H1 (cell line): ENCODE measurements around the gene NT5E. TPM values are rescaled to one million over a fixed set of nuclear protein-coding genes. Genes with fewer than 3 reads are reported as not detected.

Source experiments
- BACH1 ChIP-seq: IDR thresholded peaks from 2 replicates; pipeline ENCODE4 v1.6.1; 2012; ENCODE audit warnings: low read length, improper control_type of control experiment
- BCL11A ChIP-seq, 2 experiments: IDR thresholded peaks; one replicate each; pipeline ENCODE4 v1.6.1; 2011; ENCODE audit warnings: low read depth in 2 of 2, low read length in 2 of 2, mild to moderate bottlenecking in 2 of 2
- BRCA1 ChIP-seq: IDR thresholded peaks from 2 replicates; pipeline ENCODE4 v1.6.1; 2012; ENCODE audit warnings: low read depth, low read length, improper control_type of control experiment
- CEBPB ChIP-seq: IDR thresholded peaks from 2 replicates; pipeline ENCODE4 v1.6.1; 2012; ENCODE audit warnings: low read depth, low read length
- CHD1 ChIP-seq: IDR thresholded peaks from 2 replicates; pipeline ENCODE4 v1.6.1; 2012; ENCODE audit warnings: low read depth, low read length, improper control_type of control experiment
- EP300 ChIP-seq, 2 experiments: IDR thresholded peaks; 1 replicate in 1 of 2; 2 replicates in 1 of 2; pipeline ENCODE4 v1.6.1; 2011 to 2012; ENCODE audit warnings: low read depth in 2 of 2, low read length in 2 of 2, mild to moderate bottlenecking in 2 of 2, borderline replicate concordance in 1 of 2, inconsistent platforms in 1 of 2, moderate library complexity in 1 of 2
- FOSL1 ChIP-seq: IDR thresholded peaks from 2 replicates; pipeline ENCODE4 v1.6.1; 2011; ENCODE audit warnings: mild to moderate bottlenecking, low read depth, low read length, moderate library complexity; ENCODE audit not compliant: insufficient read depth
- GTF2F1 ChIP-seq: IDR thresholded peaks from 2 replicates; pipeline ENCODE4 v1.6.1; 2012; ENCODE audit warnings: low read depth, low read length, improper control_type of control experiment, borderline replicate concordance
- HDAC2 ChIP-seq, 2 experiments: fragments of 300-600 bp in 1 of 2; sonication (generic) in 1 of 2; IDR thresholded peaks; 2 replicates each; pipeline ENCODE4 v1.6.1; 2011 to 2012; ENCODE audit warnings: low read depth in 2 of 2, low read length in 2 of 2, mild to moderate bottlenecking in 2 of 2, moderate library complexity in 2 of 2, borderline replicate concordance in 1 of 2, inconsistent platforms in 1 of 2
- HDAC6 ChIP-seq: IDR thresholded peaks from one replicate; pipeline ENCODE4 v1.7.1; 2012; ENCODE audit warnings: low read depth, mild to moderate bottlenecking, inconsistent platforms, low read length, moderate library complexity
- JUN ChIP-seq: IDR thresholded peaks from 2 replicates; pipeline ENCODE4 v1.6.1; 2011; ENCODE audit warnings: low read depth, mild to moderate bottlenecking, improper control_type of control experiment, low read length
- JUND ChIP-seq: IDR thresholded peaks from 2 replicates; pipeline ENCODE4 v1.6.1; 2011; ENCODE audit warnings: mild to moderate bottlenecking, improper control_type of control experiment, low read length
- KDM4A ChIP-seq: IDR thresholded peaks from one replicate; pipeline ENCODE4 v1.7.1; 2012; ENCODE audit warnings: low read depth, mild to moderate bottlenecking, moderate library complexity, low read length, inconsistent platforms; ENCODE audit not compliant: severe bottlenecking
- MAFK ChIP-seq: IDR thresholded peaks from 2 replicates; pipeline ENCODE4 v1.6.1; 2012; ENCODE audit warnings: low read depth, mild to moderate bottlenecking, improper control_type of control experiment, low read length
- PHF8 ChIP-seq: fragments of 200-600 bp; sonication (generic); conservative IDR thresholded peaks from 2 replicates; pipeline ENCODE4 v1.7.1; 2012; ENCODE audit warnings: low read depth, mild to moderate bottlenecking, inconsistent platforms, low read length, moderate library complexity
- POLR2A ChIP-seq, 2 experiments: IDR thresholded peaks; 1 replicate in 1 of 2; 2 replicates in 1 of 2; pipeline ENCODE4 v1.6.1; 2011; ENCODE audit warnings: low read depth in 2 of 2, low read length in 2 of 2, mild to moderate bottlenecking in 2 of 2; ENCODE audit errors: control extremely low read depth in 1 of 2
- SAP30 ChIP-seq: fragments of 300-600 bp; sonication (generic); IDR thresholded peaks from 2 replicates; pipeline ENCODE4 v1.7.1; 2012; ENCODE audit warnings: low read length, moderate library complexity, mild to moderate bottlenecking, inconsistent platforms; ENCODE audit not compliant: insufficient read depth, insufficient replicate concordance
- SIN3A ChIP-seq, 2 experiments: IDR thresholded peaks in 1 of 2; conservative IDR thresholded peaks in 1 of 2; 2 replicates each; pipeline ENCODE4 v1.6.1; 2011 to 2012; ENCODE audit warnings: low read length in 2 of 2, improper control_type of control experiment in 1 of 2, low read depth in 1 of 2, mild to moderate bottlenecking in 1 of 2
- SIX5 ChIP-seq: IDR thresholded peaks from 2 replicates; pipeline ENCODE4 v1.6.1; 2011; ENCODE audit warnings: mild to moderate bottlenecking, low read depth, low read length
- SP1 ChIP-seq: IDR thresholded peaks from 2 replicates; pipeline ENCODE4 v1.6.1; 2011; ENCODE audit warnings: low read depth, low read length
- SUZ12 ChIP-seq: fragments of 200-600 bp; sonication (generic); IDR thresholded peaks from 2 replicates; pipeline ENCODE4 v1.6.1; 2012; ENCODE audit warnings: mild to moderate bottlenecking, inconsistent platforms, low read length, moderate library complexity, mixed read lengths
- TAF1 ChIP-seq: IDR thresholded peaks from 2 replicates; pipeline ENCODE4 v1.6.1; 2011; ENCODE audit warnings: mild to moderate bottlenecking, low read depth, low read length
- TBP ChIP-seq: IDR thresholded peaks from 2 replicates; pipeline ENCODE4 v1.6.1; 2011; ENCODE audit warnings: low read depth, low read length, improper control_type of control experiment
- ZNF274 ChIP-seq: IDR thresholded peaks from 2 replicates; pipeline ENCODE4 v1.7.0; 2012; ENCODE audit warnings: low read length, borderline replicate concordance; ENCODE audit errors: extremely low read depth
- polyA plus RNA-seq, 7 experiments: library from polyadenylated mRNA; depleted of rRNA in 3 of 7; stranded (reverse) in 5 of 7; unstranded in 2 of 7; fragments of >200 nt in 5 of 7; fragments of 200-250 nt in 2 of 7; gene quantifications; 1 replicate in 5 of 7; 2 replicates in 1 of 7; 4 replicates in 1 of 7; pipeline versions ENCODE4 v1.2.1 to v1.2.3, GENCODE V29; 2011 to 2013; ENCODE audit warnings: missing spikeins in 2 of 7, mixed read lengths in 2 of 7
- total RNA-seq: library from RNA; stranded (reverse); fragmentation: NEBNext Ultra II Directional; extraction: Animal tissue kit (Norgen Biotek cat#: 25700); gene quantifications from 2 replicates; pipeline ENCODE4 v1.2.1, GENCODE V29; 2021

The NT5E gene
- total and polyA plus RNA-seq, 2 of the 8 experiments (the other 6 are each of a cell fraction or from before 2014, with no cell fraction given): 0.74 to 1.5 TPM

GRCh38 chr6:85449818-85450759, at the start of gene NT5E (continued):
- no peak for TF ChIP-seq EP300 (IDR thresholded peaks at IDR 0.05; ENCODE audit: borderline replicate concordance in 1 of 2, low read depth in 2 of 2, low read length in 2 of 2)
- no peak for TF ChIP-seq GTF2F1
- TF ChIP-seq HDAC2 (IDR thresholded peaks at IDR 0.05; ENCODE audit: borderline replicate concordance in 1 of 2, low read depth in 2 of 2, low read length in 2 of 2): 0 out of 4 replicates have a peak, but pooled peaks of 1 of the 2 experiments have one; percentile 58
- no peak for TF ChIP-seq CHD1
- TF ChIP-seq BACH1: no peak
- 0 out of 4 replicates have a peak, but pooled peaks of 1 of the 2 experiments have one; percentile 19 for TF ChIP-seq SIN3A (conservative IDR thresholded peaks at IDR 0.05 in 1 of 2, IDR thresholded peaks at IDR 0.05 in 1 of 2; ENCODE audit: low read depth in 1 of 2, low read length in 2 of 2)
- TF ChIP-seq TBP: no peak; the same call in 1 of the 2 replicates
- TF ChIP-seq POLR2A (IDR thresholded peaks at IDR 0.05; ENCODE audit: control extremely low read depth in 1 of 2, low read depth in 2 of 2, low read length in 2 of 2): peak in 1 of 2 experiments; percentile 49; a peak in 1 of 3 replicates
- no peak for TF ChIP-seq MAFK
- TF ChIP-seq HDAC6: no peak
- no peak for TF ChIP-seq CEBPB
- no peak for TF ChIP-seq BCL11A (IDR thresholded peaks at IDR 0.05; ENCODE audit: low read depth in 2 of 2, low read length in 2 of 2)
- TF ChIP-seq ZNF274: no peak
- peak; percentile 49; the same call in 1 of the 2 replicates for TF ChIP-seq TAF1
- no peak for TF ChIP-seq JUN
- TF ChIP-seq SIX5: no peak
- no peak for TF ChIP-seq BRCA1
- TF ChIP-seq JUND: no peak
- no peak for TF ChIP-seq FOSL1
- peak; percentile 66 for TF ChIP-seq SAP30
- TF ChIP-seq SP1: no peak
- no peak; the same call in 1 of the 2 replicates for TF ChIP-seq PHF8
- TF ChIP-seq KDM4A: peak; percentile 99
- peak; percentile 55 for TF ChIP-seq SUZ12
